Neural cell (in vitro differentiated cells): ENCODE data around the gene FBP1. TPM values are rescaled to one million over a fixed set of nuclear protein-coding genes. Genes with fewer than 3 reads are reported as not detected.
"Not testable (repeated sequence)": the region's sequence is repeated elsewhere in the genome, so short reads cannot be mapped to it uniquely, and the experiment has no call there.

Experiments used
- H2AFZ ChIP-seq: fragments of 200-600, 300-800 bp; sonication (generic), shearing (Covaris generic); 2 replicates; pipeline ENCODE4 v1.6.0; 2014; ENCODE audit warnings: low read depth, mild to moderate bottlenecking, antibody characterized with exemption, low read length, moderate library complexity
- H3F3A ChIP-seq: fragments of 200-600 bp; shearing (Covaris generic); 2 replicates; pipeline ENCODE4 v1.6.1; 2016; ENCODE audit warnings: mild to moderate bottlenecking, moderate library complexity, mixed read lengths, antibody characterized with exemption, low read length; ENCODE audit not compliant: insufficient read depth, poor library complexity, severe bottlenecking
- H3K27ac ChIP-seq: fragments of 200-600, 300-800 bp; sonication (generic), shearing (Covaris generic); 2 replicates; pipeline ENCODE4 v1.5.1; 2014; ENCODE audit warnings: mild to moderate bottlenecking, low read length, moderate library complexity
- H3K27me3 ChIP-seq: fragments of 300-800, 200-600 bp; sonication (generic), shearing (Covaris generic); 2 replicates; pipeline ENCODE4 v1.6.0; 2014; ENCODE audit warnings: mild to moderate bottlenecking, low read depth, low read length, moderate library complexity; ENCODE audit not compliant: insufficient read depth
- H3K36me3 ChIP-seq: fragments of 300-800, 200-600 bp; sonication (generic), shearing (Covaris generic); 2 replicates; pipeline ENCODE4 v1.5.1; 2014; ENCODE audit warnings: mild to moderate bottlenecking, antibody characterized with exemption, low read length, moderate library complexity; ENCODE audit not compliant: insufficient read depth
- H3K4me2 ChIP-seq: fragments of 300-800, 200-600 bp; sonication (generic), shearing (Covaris generic); 2 replicates; pipeline ENCODE4 v1.6.0; 2014; ENCODE audit warnings: mild to moderate bottlenecking, low read length
- H3K4me3 ChIP-seq: fragments of 300-800, 200-600 bp; sonication (generic), shearing (Covaris generic); 2 replicates; pipeline ENCODE4 v1.5.1; 2014; ENCODE audit warnings: mild to moderate bottlenecking, low read length, moderate library complexity
- H3K79me2 ChIP-seq: fragments of 200-600 bp; shearing (Covaris generic); replicated peaks from 2 replicates; pipeline ENCODE4 v1.6.0; 2014; ENCODE audit warnings: mild to moderate bottlenecking, low read length, moderate library complexity; ENCODE audit not compliant: insufficient read depth
- H3K9ac ChIP-seq: fragments of 300-800, 200-600 bp; sonication (generic), shearing (Covaris generic); 2 replicates; pipeline ENCODE4 v1.6.1; 2016; ENCODE audit warnings: mild to moderate bottlenecking, low read length, mixed read lengths
- H3K9me2 ChIP-seq: fragments of 200-600 bp; shearing (Covaris generic); 2 replicates; pipeline ENCODE4 v1.6.1; 2016; ENCODE audit warnings: mild to moderate bottlenecking, low read length, mixed read lengths; ENCODE audit not compliant: insufficient read depth
- H3K9me3 ChIP-seq: fragments of 200-600, 300-800 bp; sonication (generic), shearing (Covaris generic); 2 replicates; pipeline ENCODE4 v1.6.1; 2016; ENCODE audit warnings: mild to moderate bottlenecking, mixed run types, low read length, moderate library complexity, mixed read lengths
- H4K20me1 ChIP-seq: fragments of 200-600 bp; shearing (Covaris generic); 2 replicates; pipeline ENCODE4 v1.6.1; 2016; ENCODE audit warnings: mild to moderate bottlenecking, mixed run types; ENCODE audit not compliant: insufficient read depth
- CTCF ChIP-seq: fragments of 450-650 bp; IDR thresholded peaks from 2 replicates; pipeline ENCODE4 v1.5.1; 2014; ENCODE audit warnings: antibody characterized with exemption, mild to moderate bottlenecking, moderate library complexity; ENCODE audit not compliant: poor library complexity, severe bottlenecking
- EP300 ChIP-seq: fragments of 450-650 bp; conservative IDR thresholded peaks from 2 replicates; pipeline ENCODE4 v1.6.1; 2014; ENCODE audit warnings: antibody characterized with exemption, mild to moderate bottlenecking, moderate library complexity; ENCODE audit not compliant: poor library complexity, severe bottlenecking
- MXI1 ChIP-seq: fragments of 450-650 bp; conservative IDR thresholded peaks from 2 replicates; pipeline ENCODE4 v1.6.1; 2014; ENCODE audit warnings: antibody characterized with exemption, mild to moderate bottlenecking; ENCODE audit not compliant: poor library complexity, severe bottlenecking
- POLR2AphosphoS5 ChIP-seq: IDR thresholded peaks from 2 replicates; pipeline ENCODE4 v1.6.1; 2012
- REST ChIP-seq: IDR thresholded peaks from 2 replicates; pipeline ENCODE4 v1.6.1; 2012; ENCODE audit warnings: borderline replicate concordance
- SMC3 ChIP-seq: fragments of 450-650 bp; conservative IDR thresholded peaks from 2 replicates; pipeline ENCODE4 v1.6.1; 2014; ENCODE audit warnings: antibody characterized with exemption, mild to moderate bottlenecking, moderate library complexity; ENCODE audit not compliant: poor library complexity
- TAF1 ChIP-seq: IDR thresholded peaks from 2 replicates; pipeline ENCODE4 v1.6.1; 2012; ENCODE audit warnings: low read depth
- polyA plus RNA-seq: library from polyadenylated mRNA; depleted of rRNA; stranded (reverse); fragments of >200 nt; gene quantifications from 2 replicates; pipeline ENCODE4 v1.2.3, GENCODE V29; 2014

The FBP1 gene
- polyA plus RNA-seq, 1 donor from 2014 or later, result not detected

- no peak for TF ChIP-seq EP300
- no peak for TF ChIP-seq CTCF
- no peak for TF ChIP-seq SMC3
- TF ChIP-seq TAF1, result no peak
- TF ChIP-seq POLR2AphosphoS5, result no peak
- no peak for TF ChIP-seq MXI1
- no peak for TF ChIP-seq REST
- no peaks in the 10 kb centered on the region for H4K20me1 ChIP-seq
- no peaks in the 10 kb centered on the region for H3K9me3 ChIP-seq
- no peak overlapping the region for H3K27ac ChIP-seq
- no peaks in the 10 kb centered on the region for H3K9me2 ChIP-seq
- H2AFZ ChIP-seq, result no peak overlapping the region
- no peaks in the 10 kb centered on the region for H3K27me3 ChIP-seq
- no peaks in the 10 kb centered on the region for H3K79me2 ChIP-seq
- no peaks in the 10 kb centered on the region for H3F3A ChIP-seq
- no peak overlapping the region for H3K4me3 ChIP-seq
- H3K9ac ChIP-seq, result no peak overlapping the region
- H3K36me3 ChIP-seq, result no peaks in the 10 kb centered on the region
- H3K4me2 ChIP-seq, result no peak overlapping the region
Measured at GRCh38 chr9:94591876-94592275, 47.4 kb downstream of the FBP1 start.

- H3K9ac ChIP-seq, H3K4me3 ChIP-seq, H3F3A ChIP-seq, H3K27me3 ChIP-seq, H4K20me1 ChIP-seq, H2AFZ ChIP-seq, H3K36me3 ChIP-seq, H3K9me2 ChIP-seq, H3K79me2 ChIP-seq, H3K27ac ChIP-seq, H3K9me3 ChIP-seq, H3K4me2 ChIP-seq: not testable (repeated sequence)
Measured at GRCh38 chr9:94591046-94591545, 48.2 kb downstream of the FBP1 start.

GRCh38 chr9:94588681-94589080 lies 50.6 kb downstream of the FBP1 start:
- no peak overlapping the region for H3K27ac ChIP-seq
- H3K9me2 ChIP-seq, result no peaks in the 10 kb centered on the region
- H4K20me1 ChIP-seq, result no peaks in the 10 kb centered on the region
- H2AFZ ChIP-seq, result no peak overlapping the region
- TF ChIP-seq POLR2AphosphoS5 (no peak), SMC3 (no peak), TAF1 (no peak), MXI1 (no peak)
- H3F3A ChIP-seq, result no peaks in the 10 kb centered on the region
- no peak overlapping the region for H3K4me2 ChIP-seq
- H3K27me3 ChIP-seq, result no peaks in the 10 kb centered on the region
- H3K79me2 ChIP-seq, result no peaks in the 10 kb centered on the region
- H3K36me3 ChIP-seq, result no peaks in the 10 kb centered on the region
- no peaks in the 10 kb centered on the region for H3K9me3 ChIP-seq
- H3K9ac ChIP-seq, result no peak overlapping the region
- H3K4me3 ChIP-seq, result no peak overlapping the region
